GM20431 (cell line): Measurements from ENCODE around the gene GATAD1.
"Not testable (repeated sequence)": the region's sequence is repeated elsewhere in the genome, so short reads cannot be mapped to it uniquely, and the experiment has no call there.

Experiments used
- in situ Hi-C: fragments of 300-500 bp; cut with MseI, MboI; formaldehyde crosslinking; loops from one replicate; pipeline ENCODE4 v1.15.0; 2020; ENCODE audit warnings: low sequenced_read_pairs; ENCODE audit not compliant: unreplicated experiment

The GATAD1 gene

GRCh38 chr7:92478711-92479110 is 31.4 kb downstream of the GATAD1 start:
- in situ Hi-C loops: no loop called here

GRCh38 chr7:92479146-92479545 is 31.9 kb downstream of the GATAD1 start:
- in situ Hi-C loops: not testable (repeated sequence)

GRCh38 chr7:92483624-92484023 is 36.3 kb downstream of the GATAD1 start:
- in situ Hi-C loops: not testable (repeated sequence)

- in situ Hi-C loops: not testable (repeated sequence)
Observed at GRCh38 chr7:92484226-92484625, 36.9 kb downstream of the GATAD1 start.

GRCh38 chr7:92485267-92485892 is 38.1 kb downstream of the GATAD1 start:
- in situ Hi-C loops: no loop called here

- in situ Hi-C loops: no loop called here
Observed at GRCh38 chr7:92485974-92486373, 38.7 kb downstream of the GATAD1 start.

GRCh38 chr7:92487804-92488203 is 40.5 kb downstream of the GATAD1 start:
- in situ Hi-C loops: no loop called here

- in situ Hi-C loops: no loop called here
Observed at GRCh38 chr7:92489634-92490033, 42.4 kb downstream of the GATAD1 start.

- in situ Hi-C loops: no loop called here
Observed at GRCh38 chr7:92496876-92497275, 49.6 kb downstream of the GATAD1 start.

GRCh38 chr7:92498557-92498956 is 51.3 kb downstream of the GATAD1 start:
- in situ Hi-C loops: no loop called here

GRCh38 chr7:92503767-92504166 is 56.5 kb downstream of the GATAD1 start:
- in situ Hi-C loops: no loop called here

GRCh38 chr7:92504563-92504962 is 57.3 kb downstream of the GATAD1 start:
- in situ Hi-C loops: no loop called here

- in situ Hi-C loops: no loop called here
Observed at GRCh38 chr7:92506363-92506762, 59.1 kb downstream of the GATAD1 start.

- in situ Hi-C loops: no loop called here
Observed at GRCh38 chr7:92508946-92509345, 61.7 kb downstream of the GATAD1 start.
